ENCODE results near the gene SEMA3C.

- TF ChIP-seq, protein P1, sequence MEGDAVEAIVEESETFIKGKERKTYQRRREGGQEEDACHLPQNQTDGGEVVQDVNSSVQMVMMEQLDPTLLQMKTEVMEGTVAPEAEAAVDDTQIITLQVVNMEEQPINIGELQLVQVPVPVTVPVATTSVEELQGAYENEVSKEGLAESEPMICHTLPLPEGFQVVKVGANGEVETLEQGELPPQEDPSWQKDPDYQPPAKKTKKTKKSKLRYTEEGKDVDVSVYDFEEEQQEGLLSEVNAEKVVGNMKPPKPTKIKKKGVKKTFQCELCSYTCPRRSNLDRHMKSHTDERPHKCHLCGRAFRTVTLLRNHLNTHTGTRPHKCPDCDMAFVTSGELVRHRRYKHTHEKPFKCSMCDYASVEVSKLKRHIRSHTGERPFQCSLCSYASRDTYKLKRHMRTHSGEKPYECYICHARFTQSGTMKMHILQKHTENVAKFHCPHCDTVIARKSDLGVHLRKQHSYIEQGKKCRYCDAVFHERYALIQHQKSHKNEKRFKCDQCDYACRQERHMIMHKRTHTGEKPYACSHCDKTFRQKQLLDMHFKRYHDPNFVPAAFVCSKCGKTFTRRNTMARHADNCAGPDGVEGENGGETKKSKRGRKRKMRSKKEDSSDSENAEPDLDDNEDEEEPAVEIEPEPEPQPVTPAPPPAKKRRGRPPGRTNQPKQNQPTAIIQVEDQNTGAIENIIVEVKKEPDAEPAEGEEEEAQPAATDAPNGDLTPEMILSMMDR (IDR thresholded peaks at IDR 0.05) = no peak
- no peak for TF ChIP-seq POLR2A (IDR thresholded peaks at IDR 0.05)
These were observed 49.1 kb upstream of the SEMA3C start for GRCh38 chr7:80967917-80968297.
